SH-SY5Y (cell line): Measurements from ENCODE around the gene SMARCA2.

Experiments
- GATA2 ChIP-seq: IDR thresholded peaks from 2 replicates; pipeline ENCODE4 v1.6.1; 2011; ENCODE audit warnings: mild to moderate bottlenecking, low read depth, low read length
- GATA3 ChIP-seq: IDR thresholded peaks from 2 replicates; pipeline ENCODE4 v1.6.1; 2011; ENCODE audit warnings: low read depth, mild to moderate bottlenecking, low read length, moderate library complexity

GRCh38 chr9:2169035-2169434, 153.9 kb downstream of the SMARCA2 start:
- TF ChIP-seq GATA2 (no peak), GATA3 (no peak)
